A549 (cell line): ENCODE data around the gene TTC31. TPM values are rescaled to one million over a fixed set of nuclear protein-coding genes. Genes with fewer than 3 reads are reported as not detected.

ENCODE experiments used
- ATAC-seq, 2 experiments: fragments of 200-7000 bp in 1 of 2; fragments of >200 bp in 1 of 2; cut with Nextera tagmentation in 1 of 2; cut with Tn5 transposase in 1 of 2; 3 replicates each; pipeline versions ENCODE4 v1.8.0 to v1.9.1; 2018 to 2020; ENCODE audit warnings: mild to moderate bottlenecking in 1 of 2, moderate library complexity in 1 of 2
- CTCF ChIA-PET: fragments of 300-600 bp; sonication (Branson Sonifier 250); formaldehyde crosslinking; extraction: SDS; loops from one replicate; lab custom pipeline; 2021; ENCODE audit warnings: antibody characterized with exemption, inconsistent platforms; lab: Yijun Ruan, JAX
- POLR2A ChIA-PET: fragments of 350-600 bp; formaldehyde crosslinking; extraction: SDS; loops from one replicate; lab custom pipeline; 2021; ENCODE audit warnings: antibody characterized with exemption, inconsistent platforms; lab: Yijun Ruan, JAX
- DNase-seq, 2 experiments: peaks; one replicate each; pipeline versions ENCODE4 v3.0.0 to v3.0.0-alpha.2; 2011 to 2016; ENCODE audit warnings: low read depth in 1 of 2, low spot score in 1 of 2
- FAIRE-seq: peaks from 2 replicates; lab custom pipeline; 2011; peaks lifted over from hg19 to GRCh38; lab: Jason Lieb, UNC
- H3K27ac ChIP-seq, 2 experiments: fragments of >200 bp; sonication (Bioruptor Twin); formaldehyde crosslinking; 3 replicates each; pipeline ENCODE4 v1.5.1; 2016 to 2017
- H3K4me1 ChIP-seq: fragments of >200 bp; sonication (Bioruptor Twin); formaldehyde crosslinking; 3 replicates; pipeline ENCODE4 v1.6.1; 2016
- H3K4me2 ChIP-seq: fragments of >200 bp; sonication (Bioruptor Twin); formaldehyde crosslinking; 3 replicates; pipeline ENCODE4 v1.6.1; 2016
- H3K4me3 ChIP-seq: fragments of >200 bp; sonication (Bioruptor Twin); formaldehyde crosslinking; 3 replicates; pipeline ENCODE4 v1.5.1; 2016
- H3K9me3 ChIP-seq: fragments of >200 bp; sonication (Bioruptor Twin); formaldehyde crosslinking; 3 replicates; pipeline ENCODE4 v1.6.1; 2016
- CBX2 ChIP-seq: fragments of 200-600 bp; sonication (generic); IDR thresholded peaks from 2 replicates; pipeline ENCODE4 v1.6.1; 2016; ENCODE audit warnings: low read depth, mild to moderate bottlenecking, borderline replicate concordance
- CBX8 ChIP-seq: fragments of 200-600 bp; sonication (generic); IDR thresholded peaks from 2 replicates; pipeline ENCODE4 v1.6.1; 2016
- CHD4 ChIP-seq: fragments of 200-600 bp; sonication (generic); IDR thresholded peaks from 2 replicates; pipeline ENCODE4 v1.6.1; 2016; ENCODE audit warnings: antibody characterized with exemption, mild to moderate bottlenecking, borderline replicate concordance
- CTCF ChIP-seq: fragments of >200 bp; sonication (Bioruptor Twin); formaldehyde crosslinking; IDR thresholded peaks from 3 replicates; pipeline ENCODE4 v1.5.1; 2016
- E2F6 ChIP-seq: IDR thresholded peaks from 2 replicates; pipeline ENCODE4 v1.6.1; 2012; ENCODE audit warnings: low read depth, borderline replicate concordance
- ESRRA ChIP-seq: fragments of 150-350 bp; IDR thresholded peaks from 2 replicates; pipeline ENCODE4 v1.6.1; 2014; ENCODE audit warnings: mild to moderate bottlenecking, low read length, borderline replicate concordance
- FOXS1 ChIP-seq: fragments of 250-450 bp; sonication (Bioruptor Pico); IDR thresholded peaks from 2 replicates; pipeline ENCODE4 v1.5.0; 2020; ENCODE audit warnings: mild to moderate bottlenecking, moderate library complexity
- GATA3 ChIP-seq: IDR thresholded peaks from 2 replicates; pipeline ENCODE4 v1.6.1; 2012; ENCODE audit warnings: borderline replicate concordance
- HDAC2 ChIP-seq: fragments of 200-600 bp; sonication (generic); IDR thresholded peaks from 2 replicates; pipeline ENCODE4 v1.6.1; 2016
- HES2 ChIP-seq: fragments of >200 bp; sonication (Bioruptor Twin); formaldehyde crosslinking; IDR thresholded peaks from 2 replicates; pipeline ENCODE4 v1.6.1; 2016
- JUN ChIP-seq, 2 experiments: fragments of >200 bp; sonication (Bioruptor Twin); formaldehyde crosslinking; IDR thresholded peaks; 2 replicates in 1 of 2; 3 replicates in 1 of 2; pipeline ENCODE4 v1.6.1; 2016 to 2017
- KDM5A ChIP-seq: fragments of 200-600 bp; sonication (generic); IDR thresholded peaks from 2 replicates; pipeline ENCODE4 v1.6.1; 2016; ENCODE audit warnings: antibody characterized with exemption, mild to moderate bottlenecking
- MAZ ChIP-seq: fragments of 150-350 bp; IDR thresholded peaks from 2 replicates; pipeline ENCODE4 v1.6.1; 2014; ENCODE audit warnings: antibody characterized with exemption, low read depth, low read length, borderline replicate concordance
- PBX3 ChIP-seq: IDR thresholded peaks from 2 replicates; pipeline ENCODE4 v1.6.1; 2012
- POLR2AphosphoS2 ChIP-seq: conservative IDR thresholded peaks from 2 replicates; pipeline ENCODE4 v1.6.1; 2012; ENCODE audit warnings: low read length, improper control_type of control experiment, inconsistent platforms
- RAD21 ChIP-seq, 2 experiments: fragments of >200 bp in 1 of 2; sonication (Bioruptor Twin) in 1 of 2; formaldehyde crosslinking in 1 of 2; IDR thresholded peaks in 1 of 2; conservative IDR thresholded peaks in 1 of 2; 2 replicates in 1 of 2; 3 replicates in 1 of 2; pipeline ENCODE4 v1.6.1; 2012 to 2018; ENCODE audit warnings: inconsistent platforms in 1 of 2
- RARB ChIP-seq: fragments of 250-450 bp; sonication (Bioruptor Pico); IDR thresholded peaks from 2 replicates; pipeline ENCODE4 v1.8.0; 2021; ENCODE audit warnings: mild to moderate bottlenecking, moderate library complexity
- RCOR1 ChIP-seq: fragments of 150-350 bp; IDR thresholded peaks from 2 replicates; pipeline ENCODE4 v1.6.1; 2014; ENCODE audit warnings: antibody characterized with exemption, low read length, low read depth
- RNF2 ChIP-seq: fragments of 200-600 bp; sonication (generic); IDR thresholded peaks from 2 replicates; pipeline ENCODE4 v1.6.1; 2016; ENCODE audit warnings: low read depth, mild to moderate bottlenecking, antibody characterized with exemption, moderate library complexity, borderline replicate concordance
- TP53 ChIP-seq: fragments of 250-450 bp; sonication (Bioruptor Pico); IDR thresholded peaks from 2 replicates; pipeline ENCODE4 v1.5.0; 2021; ENCODE audit warnings: mild to moderate bottlenecking, moderate library complexity
- USF2 ChIP-seq: fragments of 450-650 bp; IDR thresholded peaks from 2 replicates; pipeline ENCODE4 v1.6.1; 2014; ENCODE audit warnings: antibody characterized with exemption
- ZNF302 ChIP-seq: fragments of 250-450 bp; sonication (Bioruptor Pico); IDR thresholded peaks from 2 replicates; pipeline ENCODE4 v1.9.0; 2021; ENCODE audit warnings: inconsistent platforms, mild to moderate bottlenecking, moderate library complexity
- ZSCAN20 ChIP-seq: fragments of 250-450 bp; sonication (Bioruptor Pico); IDR thresholded peaks from 2 replicates; pipeline ENCODE4 v1.8.0; 2022; ENCODE audit warnings: mild to moderate bottlenecking, moderate library complexity
- WGBS: methylation state at CpG from one replicate; pipeline ENCODE4 v1.1.6; 2017; ENCODE audit errors: missing lambda C conversion rate; 5-methylcytosine and 5-hydroxymethylcytosine counted together
- polyA plus RNA-seq, 4 experiments: library from polyadenylated mRNA; depleted of rRNA in 3 of 4; stranded (reverse); fragments of >200 nt; fragmentation: RNase III in 1 of 4; extraction: RNeasy Plus Mini Kit Qiagen cat#74134 plus additional on column Dnase treatment in 1 of 4; gene quantifications; 2 replicates in 3 of 4; 3 replicates in 1 of 4; pipeline ENCODE4 v1.2.3, GENCODE V29; 2011 to 2017

Gene TTC31
- polyA plus RNA-seq, 2 of the 4 experiments (the other 2 are of a cell fraction): 26.2 to 29.6 TPM

GRCh38 chr2:74500578-74500946 lies 17.7 kb downstream of the TTC31 start:
- DNase-seq (no peak), FAIRE-seq (no peak)
- Histone ChIP-seq H3K4me3 (no peak overlapping the region), H3K27ac (no peak overlapping the region)
- TF ChIP-seq CHD4 (no peak), HDAC2 (no peak), JUN (IDR thresholded peaks at IDR 0.05) (no peak), ESRRA (no peak), MAZ (no peak), CTCF (no peak), RNF2 (no peak), KDM5A (no peak), CBX8 (no peak), ZNF302 (CRISPR knock-in tag) (no peak), E2F6 (no peak), RCOR1 (no peak)
- TF ChIP-seq, all 56 proteins: peak for 0
- ChIA-PET POLR2A (interaction anchor here (1.0 to 1.6 kb wide), 3 partner anchors 11 to 88 kb away, joined by 3 to 5 read pairs (median 4); partner anchors contain the start of genes CCDC142 and TTC31), CTCF (interaction anchor here (0.8 to 15.5 kb wide), 7 partner anchors 13 to 375 kb away, joined by 3 to 184 read pairs (median 4); partner anchors contain the start of genes AUP1, CCDC142, HTRA2 and MRPL53)
- peaks cover 18% of the 10 kb centered on the region for H3K4me1 ChIP-seq
- H3K4me2 ChIP-seq: no peak overlapping the region
- no peaks in the 10 kb centered on the region for H3K9me3 ChIP-seq
- ATAC-seq: no peak

- ChIA-PET CTCF (interaction anchor here (0.9 to 15.5 kb wide), 7 partner anchors 8 to 374 kb away, joined by 3 to 184 read pairs (median 4); partner anchors contain the start of genes CCDC142 and TTC31), POLR2A (interaction anchor here (1.0 to 1.6 kb wide), 3 partner anchors 12 to 87 kb away, joined by 3 to 5 read pairs (median 4); partner anchors contain the start of genes CCDC142 and TTC31)
- Histone ChIP-seq H3K9me3 (no peaks in the 10 kb centered on the region), H3K27ac (peak overlapping the region in 1 of 2 experiments; percentile 96; a peak in 4 of 6 replicates), H3K4me1 (peaks cover 27% of the 10 kb centered on the region), H3K4me3 (peak overlapping the region; percentile 54), H3K4me2 (peak overlapping the region; percentile 72)
- ATAC-seq (no peak; a peak in 2 of 6 replicates), DNase-seq (no peak), FAIRE-seq (no peak)
- TF ChIP-seq E2F6: no peak
- TF ChIP-seq HDAC2: no peak
- no peak for TF ChIP-seq USF2
- no peak for TF ChIP-seq FOXS1 (CRISPR knock-in tag)
- TF ChIP-seq RAD21 (conservative IDR thresholded peaks at IDR 0.05 in 1 of 2, IDR thresholded peaks at IDR 0.05 in 1 of 2): no peak
- TF ChIP-seq CBX2: no peak
- no peak for TF ChIP-seq ESRRA
- TF ChIP-seq HES2: no peak
- TF ChIP-seq CHD4: no peak
- TF ChIP-seq CBX8: no peak
- TF ChIP-seq PBX3: no peak
- no peak for TF ChIP-seq GATA3
- TF ChIP-seq POLR2AphosphoS2: no peak
- no peak for TF ChIP-seq TP53 (CRISPR knock-in tag)
- TF ChIP-seq ZSCAN20: no peak
- TF ChIP-seq RARB: no peak
- WGBS: 88% methylated on average over 18 of the region's 18 CpGs
Observed at GRCh38 chr2:74501335-74502071, 18.6 kb downstream of the TTC31 start.
